ENCODE data around the gene RAPGEF5.

DNA sequence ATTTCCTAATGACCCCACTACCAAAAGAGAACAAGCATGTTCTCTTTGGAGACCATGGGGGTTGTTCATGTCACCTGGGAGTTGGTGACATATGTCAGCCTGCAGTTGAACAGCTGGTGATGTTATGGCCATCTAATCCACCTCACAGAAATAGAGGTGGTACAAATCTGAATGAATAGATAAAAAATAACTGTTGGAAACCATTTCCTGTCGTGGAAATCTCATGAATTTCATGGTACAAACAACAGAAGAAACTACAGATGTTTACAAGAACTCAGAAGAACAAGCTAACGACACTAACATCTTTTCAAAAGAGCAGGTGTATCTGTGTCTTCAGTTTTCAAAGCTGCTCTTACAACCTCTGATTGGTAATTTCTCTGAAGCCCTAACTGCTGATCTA, 81.3 kb downstream of the RAPGEF5 start:
- TF ChIP-seq CTCF (optimal IDR thresholded peaks at IDR 0.05 in 1 of 3, IDR thresholded peaks at IDR 0.05 in 1 of 3, conservative IDR thresholded peaks at IDR 0.05 in 1 of 3; ENCODE audit: extremely low read depth in 1 of 3, insufficient read depth in 2 of 3, low read length in 3 of 3) (no peak), EZH2 (IDR thresholded peaks at IDR 0.05; ENCODE audit: low read length) (no peak)

Data from keratinocyte (primary cell).